OCI-LY1 (cell line): Measurements from ENCODE around the gene ZBTB42.

Experiments used
- EZH2 ChIP-seq: fragments of 200-600 bp; sonication (generic), shearing (Covaris generic); IDR thresholded peaks from 2 replicates; pipeline ENCODE4 v1.8.0; 2017; ENCODE audit warnings: borderline replicate concordance, mixed run types, mild to moderate bottlenecking, antibody characterized with exemption, low read length, moderate library complexity, mixed read lengths
- TF ChIP-seq, protein P1 (sequence below): fragments of 200-600 bp; sonication (generic), shearing (Covaris generic); IDR thresholded peaks from 2 replicates; pipeline ENCODE4 v1.5.1; 2017; ENCODE audit warnings: mild to moderate bottlenecking, antibody characterized with exemption, low read length, moderate library complexity, mixed read lengths

DNA sequence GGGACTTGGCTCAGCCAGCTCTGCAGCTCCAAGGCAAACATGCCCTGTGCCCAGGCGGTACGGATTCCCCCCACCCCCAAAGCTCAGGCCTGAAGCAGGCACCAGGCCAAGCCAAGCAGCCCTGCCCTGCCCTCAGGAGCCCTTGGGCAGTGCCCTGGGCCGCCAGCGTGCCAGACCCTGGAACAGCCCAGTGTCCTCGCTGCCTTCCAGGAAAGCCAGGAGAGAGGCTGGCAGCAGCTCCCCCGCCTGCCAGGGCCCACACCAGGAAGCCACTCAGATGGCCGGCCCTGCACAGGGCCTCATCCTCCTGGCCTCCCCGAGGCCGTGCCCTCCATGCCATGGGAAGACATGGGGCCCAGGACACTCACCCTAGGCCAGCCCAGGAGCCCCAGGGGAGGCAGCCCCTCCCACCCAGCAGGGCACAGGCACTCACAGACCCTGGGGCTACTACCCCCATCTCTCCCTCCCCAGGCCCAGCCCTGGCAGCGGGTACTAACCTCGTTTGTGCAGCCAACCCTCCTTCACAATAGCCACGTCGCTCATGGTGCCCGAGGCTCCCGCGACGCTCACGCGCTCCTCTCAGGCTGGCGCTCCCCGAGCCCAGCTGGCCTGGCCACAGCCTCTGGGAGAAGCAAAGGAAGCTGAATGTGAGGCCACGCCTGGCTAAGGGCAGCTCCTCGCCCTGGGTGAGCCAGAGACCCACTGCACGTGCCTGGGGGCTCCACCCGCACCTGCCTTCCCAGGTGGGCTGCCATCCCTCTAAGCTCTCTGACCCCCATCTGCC is 8.6 kb upstream of the ZBTB42 start:
- TF ChIP-seq, protein P1, sequence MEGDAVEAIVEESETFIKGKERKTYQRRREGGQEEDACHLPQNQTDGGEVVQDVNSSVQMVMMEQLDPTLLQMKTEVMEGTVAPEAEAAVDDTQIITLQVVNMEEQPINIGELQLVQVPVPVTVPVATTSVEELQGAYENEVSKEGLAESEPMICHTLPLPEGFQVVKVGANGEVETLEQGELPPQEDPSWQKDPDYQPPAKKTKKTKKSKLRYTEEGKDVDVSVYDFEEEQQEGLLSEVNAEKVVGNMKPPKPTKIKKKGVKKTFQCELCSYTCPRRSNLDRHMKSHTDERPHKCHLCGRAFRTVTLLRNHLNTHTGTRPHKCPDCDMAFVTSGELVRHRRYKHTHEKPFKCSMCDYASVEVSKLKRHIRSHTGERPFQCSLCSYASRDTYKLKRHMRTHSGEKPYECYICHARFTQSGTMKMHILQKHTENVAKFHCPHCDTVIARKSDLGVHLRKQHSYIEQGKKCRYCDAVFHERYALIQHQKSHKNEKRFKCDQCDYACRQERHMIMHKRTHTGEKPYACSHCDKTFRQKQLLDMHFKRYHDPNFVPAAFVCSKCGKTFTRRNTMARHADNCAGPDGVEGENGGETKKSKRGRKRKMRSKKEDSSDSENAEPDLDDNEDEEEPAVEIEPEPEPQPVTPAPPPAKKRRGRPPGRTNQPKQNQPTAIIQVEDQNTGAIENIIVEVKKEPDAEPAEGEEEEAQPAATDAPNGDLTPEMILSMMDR, result no peak
- TF ChIP-seq EZH2, result no peak
